Raji (cell line): Measurements from ENCODE around the gene CDKAL1.

Experiments used
- POLR2A ChIP-seq: IDR thresholded peaks from 2 replicates; pipeline ENCODE4 v1.6.1; 2011; ENCODE audit warnings: low read depth, low read length, control low read depth; ENCODE audit not compliant: insufficient read depth

Gene CDKAL1

DNA sequence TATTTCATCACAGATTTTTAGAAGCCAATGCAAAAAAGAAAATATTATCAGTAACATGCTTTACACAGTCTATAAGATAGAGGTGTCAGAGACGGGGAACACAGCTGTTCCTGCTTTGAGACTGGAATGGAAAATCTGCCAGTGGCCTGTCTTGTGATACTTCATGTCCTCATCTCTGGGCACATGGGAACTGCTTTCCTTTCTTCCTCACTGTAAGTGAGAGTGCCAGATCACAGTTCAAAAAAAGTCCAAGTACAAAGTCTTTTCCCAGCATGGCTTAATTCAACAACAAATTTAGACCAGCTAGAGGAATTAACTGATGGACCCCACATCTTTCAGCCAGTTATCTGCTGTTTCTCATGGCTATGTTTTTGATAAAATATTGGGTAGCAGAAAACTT, 490.4 kb downstream of the CDKAL1 start:
- TF ChIP-seq POLR2A: no peak

- no peak for TF ChIP-seq POLR2A
These were observed 492.5 kb downstream of the CDKAL1 start for GRCh38 chr6:21026576-21027273.

GRCh38 chr6:21027507-21027906, 493.2 kb downstream of the CDKAL1 start:
- no peak for TF ChIP-seq POLR2A

- TF ChIP-seq POLR2A: no peak
These were observed 496.9 kb downstream of the CDKAL1 start for GRCh38 chr6:21031182-21031581.

DNA sequence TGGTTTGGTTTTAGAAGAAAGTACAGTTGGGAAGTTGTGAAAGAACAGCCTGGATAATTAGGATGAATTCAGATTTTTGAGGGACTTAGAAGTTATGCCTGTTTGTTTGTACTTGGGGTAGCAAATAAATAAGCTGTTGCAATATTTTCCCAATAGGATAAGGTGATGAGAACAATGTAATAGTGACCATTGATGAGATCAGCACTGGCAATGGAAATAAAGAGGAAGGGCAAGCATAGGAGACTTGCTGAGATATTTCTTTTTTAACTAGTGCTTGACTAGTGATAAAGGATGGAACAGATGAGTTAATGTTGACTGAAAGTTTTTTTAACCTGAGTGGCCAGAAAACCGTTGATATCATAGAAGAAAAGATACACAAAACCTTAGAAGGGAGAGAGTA, 498.8 kb downstream of the CDKAL1 start:
- no peak for TF ChIP-seq POLR2A

- TF ChIP-seq POLR2A: no peak
These were observed 499.3 kb downstream of the CDKAL1 start for GRCh38 chr6:21033575-21034026.

DNA sequence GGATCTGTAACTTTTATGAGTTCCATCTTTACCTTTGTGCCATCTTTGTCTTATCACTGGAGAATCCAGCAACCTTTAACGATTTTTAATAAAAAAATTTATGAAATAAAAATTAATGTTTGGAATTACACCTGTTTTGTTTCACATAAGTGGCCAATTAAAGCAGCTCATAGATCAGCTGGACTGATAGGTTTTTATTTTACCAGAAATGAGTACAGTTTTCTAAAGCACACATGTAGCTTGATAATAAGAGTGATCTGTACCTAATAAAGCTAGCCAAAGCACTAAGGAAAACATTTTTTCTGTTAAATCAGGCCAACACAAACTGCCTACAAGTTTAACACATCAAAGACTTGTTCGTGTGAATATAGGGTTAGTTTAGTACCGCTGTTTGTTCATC, 500.1 kb downstream of the CDKAL1 start:
- no peak for TF ChIP-seq POLR2A

- TF ChIP-seq POLR2A: no peak
These were observed 503.2 kb downstream of the CDKAL1 start for GRCh38 chr6:21037453-21037852.

DNA sequence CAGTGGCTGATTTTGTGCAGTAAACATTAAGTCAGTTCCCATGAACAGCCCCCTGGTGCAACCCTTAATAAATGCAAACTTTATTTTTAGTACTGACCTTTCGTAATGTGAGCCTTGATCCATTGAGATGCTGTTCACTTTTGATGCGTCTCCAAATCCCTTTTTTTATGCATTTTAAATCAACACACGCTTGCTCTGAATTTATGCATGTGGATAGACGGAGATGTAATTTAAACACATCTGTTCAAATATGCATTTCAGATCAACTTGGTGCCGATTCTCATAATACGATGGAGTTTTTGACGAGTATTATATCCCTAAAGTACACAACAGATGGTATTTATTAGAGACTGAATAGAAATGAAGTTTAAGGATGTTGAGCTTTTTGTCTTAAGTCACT, 505.7 kb downstream of the CDKAL1 start:
- TF ChIP-seq POLR2A: no peak

GRCh38 chr6:21045135-21045700, 511.0 kb downstream of the CDKAL1 start:
- TF ChIP-seq POLR2A: no peak

DNA sequence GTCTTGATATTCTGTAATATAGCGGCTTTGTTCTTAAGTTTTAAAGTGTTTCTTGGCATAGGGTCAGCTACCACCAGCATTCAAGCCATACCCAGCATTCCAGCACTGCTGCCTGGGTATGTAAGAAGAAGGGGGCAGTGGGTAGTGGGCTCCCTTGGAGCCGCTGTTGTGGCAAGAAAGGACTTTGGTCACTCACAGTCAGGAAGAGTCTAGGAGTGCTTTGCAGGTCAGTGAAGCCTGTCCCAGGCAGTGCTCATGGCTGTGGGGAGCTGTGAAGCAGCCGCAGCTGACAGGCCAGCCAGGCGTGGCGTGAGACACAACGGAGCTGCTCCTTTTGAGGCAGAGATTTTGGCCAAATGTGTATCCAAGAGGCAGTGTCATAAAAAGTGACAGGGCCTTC, 512.0 kb downstream of the CDKAL1 start:
- TF ChIP-seq POLR2A: no peak

DNA sequence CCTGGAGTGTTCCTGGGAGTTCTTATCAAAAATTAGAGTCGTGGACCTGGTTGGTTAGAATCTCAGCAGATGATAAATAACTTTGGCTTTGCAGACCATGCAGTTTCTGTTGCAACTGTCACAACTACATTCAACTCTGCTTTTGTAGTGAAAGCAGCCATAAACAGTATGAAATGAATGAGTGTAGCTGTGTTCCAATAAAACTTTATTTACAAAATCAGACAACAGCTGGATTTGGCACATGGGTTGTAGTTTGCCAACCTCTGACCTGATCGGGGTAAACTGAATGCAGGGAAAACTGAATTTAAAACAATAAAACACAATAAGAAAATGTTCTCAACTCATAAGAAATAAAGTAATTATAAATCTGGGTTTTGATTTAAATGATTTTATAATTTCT, 513.8 kb downstream of the CDKAL1 start:
- no peak for TF ChIP-seq POLR2A

- TF ChIP-seq POLR2A: no peak
These were observed 514.9 kb downstream of the CDKAL1 start for GRCh38 chr6:21049148-21049547.

GRCh38 chr6:21049572-21049971, 515.3 kb downstream of the CDKAL1 start:
- no peak for TF ChIP-seq POLR2A

- TF ChIP-seq POLR2A: no peak
These were observed 516.7 kb downstream of the CDKAL1 start for GRCh38 chr6:21050935-21051334.

- TF ChIP-seq POLR2A: no peak
These were observed 517.5 kb downstream of the CDKAL1 start for GRCh38 chr6:21051777-21052176.

- no peak for TF ChIP-seq POLR2A
These were observed 519.4 kb downstream of the CDKAL1 start for GRCh38 chr6:21053612-21054011.

DNA sequence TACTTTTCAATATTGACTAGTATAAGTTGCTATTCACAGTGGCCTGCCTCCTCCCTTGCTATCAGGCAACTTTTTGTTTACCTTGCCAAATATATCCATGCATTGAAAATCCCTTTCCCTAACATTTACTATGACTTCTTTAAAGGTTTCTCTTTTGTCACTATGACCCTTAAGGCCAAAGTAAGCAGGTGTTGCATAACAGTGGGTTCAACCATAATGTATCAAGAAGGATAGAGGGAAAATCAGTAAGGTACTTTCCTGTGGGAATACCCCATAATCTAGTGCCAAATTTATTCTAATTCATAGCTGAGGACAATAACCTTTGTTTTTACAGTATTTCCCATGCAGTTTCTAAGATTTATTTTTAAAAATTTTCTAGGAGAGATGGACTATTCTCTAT, 527.6 kb downstream of the CDKAL1 start:
- TF ChIP-seq POLR2A: no peak
